ENCODE results near the gene PLA2G10.
"Not testable (repeated sequence)": the region's sequence is repeated elsewhere in the genome, so short reads cannot be mapped to it uniquely, and the experiment has no call there.

Gene PLA2G10

DNA sequence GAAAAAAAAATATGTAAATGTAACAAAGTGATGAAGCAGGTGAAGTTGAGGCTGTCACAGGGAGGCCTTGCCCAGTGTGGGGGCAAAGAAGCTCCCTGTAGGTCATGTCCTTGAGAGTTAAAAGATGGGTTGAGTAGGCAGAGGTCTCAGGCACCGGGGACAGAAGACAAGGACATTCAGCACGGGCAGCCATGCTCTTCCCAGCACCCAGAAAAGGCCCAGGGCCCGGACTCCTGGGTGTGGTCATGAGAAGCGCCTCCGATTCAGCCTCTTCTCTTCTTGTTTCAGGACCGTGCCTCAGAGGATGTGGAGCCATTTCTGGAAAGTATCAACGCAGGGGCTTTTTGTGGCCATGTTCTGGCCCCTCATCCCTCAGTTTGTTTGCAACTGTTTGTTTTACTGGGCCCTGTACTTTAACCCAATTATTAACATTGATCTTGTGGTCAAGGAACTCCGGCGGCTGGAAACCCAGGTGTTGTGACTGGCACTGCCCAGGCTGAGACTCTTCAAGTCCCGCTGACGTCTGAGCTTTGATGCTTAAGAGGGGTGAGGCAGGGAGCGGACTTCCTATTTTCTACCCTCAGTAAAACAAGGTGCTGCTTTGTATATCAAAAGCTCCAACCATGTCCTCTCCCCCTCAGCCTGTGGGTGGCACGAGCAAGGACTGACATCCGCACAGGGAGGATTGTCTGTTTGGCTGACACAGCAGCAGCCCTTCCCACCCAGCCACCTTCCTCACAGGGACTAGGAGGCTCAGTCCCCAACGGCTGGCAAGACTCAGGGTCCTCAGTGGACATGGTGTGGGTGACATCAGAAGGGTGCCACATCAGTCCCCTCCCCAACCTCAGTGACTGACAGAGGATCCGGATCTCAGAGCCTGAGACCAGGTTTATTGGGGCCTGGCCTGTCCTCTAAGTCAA, 26.5 kb downstream of the PLA2G10 start:
- no peak for DNase-seq

DNA sequence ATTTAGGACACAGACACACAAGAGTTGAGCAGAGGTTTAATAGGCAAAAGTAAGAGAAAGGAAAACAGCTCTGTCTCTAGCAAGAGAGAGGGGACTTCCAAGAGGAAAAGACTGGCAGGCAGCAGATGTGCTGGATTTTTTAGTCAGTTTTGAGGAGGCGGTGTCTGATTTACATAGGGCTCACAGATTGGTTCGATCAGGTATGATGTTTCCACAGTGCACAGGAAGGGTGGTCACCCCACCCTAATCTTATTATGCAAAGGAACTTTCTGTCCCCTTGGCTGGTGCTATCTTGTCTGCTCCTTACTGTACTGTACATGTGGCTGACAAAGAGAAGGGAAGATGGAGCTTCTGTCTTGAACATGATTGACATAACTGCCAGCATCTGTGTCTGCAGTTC, 36.0 kb downstream of the PLA2G10 start:
- DNase-seq, result no peak

DNA sequence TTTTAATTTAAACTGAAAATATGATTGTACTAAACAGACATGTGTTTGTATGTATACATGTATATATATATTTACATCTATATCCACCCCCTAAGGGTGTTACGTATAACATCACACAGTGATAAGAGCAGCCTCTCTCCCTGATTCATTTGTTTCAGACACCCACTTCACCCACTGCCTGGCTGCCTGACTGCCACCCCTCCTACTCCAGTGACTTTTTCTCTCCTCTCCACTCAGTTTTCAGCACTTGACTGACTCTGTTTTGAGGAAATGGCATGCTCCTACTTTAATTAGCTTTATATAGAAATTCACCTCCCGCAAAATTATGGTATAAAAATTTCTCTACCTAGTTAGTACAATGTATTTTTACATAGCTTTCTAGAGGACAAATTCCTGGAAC, 41.4 kb downstream of the PLA2G10 start:
- no peak for DNase-seq

DNA sequence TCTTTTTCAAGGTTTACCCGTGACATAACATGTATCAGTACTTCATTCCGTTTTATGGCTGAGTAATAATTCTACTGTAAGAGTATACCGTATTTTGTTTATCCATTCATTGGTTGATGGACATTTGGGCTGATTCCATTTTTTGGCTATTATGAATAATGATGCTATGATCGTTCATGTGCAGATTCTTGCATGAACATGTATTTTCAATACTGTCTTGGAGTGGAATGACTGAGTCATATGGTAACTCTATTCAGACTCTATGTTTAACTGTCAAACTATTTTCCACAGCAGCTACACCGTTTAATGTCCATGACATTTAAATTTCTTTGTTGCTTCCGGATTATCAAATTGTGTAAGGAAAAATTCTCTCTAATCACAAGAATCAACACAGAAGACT, 43.5 kb downstream of the PLA2G10 start:
- no peak for DNase-seq

DNA sequence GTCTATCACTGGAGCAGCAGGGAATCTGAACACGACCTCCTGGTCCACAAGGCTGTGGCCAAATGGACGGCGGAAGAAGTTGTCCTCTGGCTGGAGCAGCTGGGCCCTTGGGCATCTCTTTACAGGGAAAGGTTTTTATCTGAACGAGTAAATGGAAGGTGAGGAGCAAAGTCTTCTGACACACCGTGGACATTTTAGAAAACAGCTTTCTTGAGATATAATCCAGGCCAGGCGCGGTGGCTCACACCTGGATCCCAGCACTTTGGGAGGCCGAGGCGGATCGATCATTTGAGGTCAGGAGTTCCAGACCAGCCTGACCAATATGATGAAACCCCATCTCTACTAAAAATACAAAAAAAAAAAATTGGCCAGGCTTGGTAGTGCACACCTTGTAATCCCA, 44.3 kb downstream of the PLA2G10 start:
- DNase-seq, result no peak

DNA sequence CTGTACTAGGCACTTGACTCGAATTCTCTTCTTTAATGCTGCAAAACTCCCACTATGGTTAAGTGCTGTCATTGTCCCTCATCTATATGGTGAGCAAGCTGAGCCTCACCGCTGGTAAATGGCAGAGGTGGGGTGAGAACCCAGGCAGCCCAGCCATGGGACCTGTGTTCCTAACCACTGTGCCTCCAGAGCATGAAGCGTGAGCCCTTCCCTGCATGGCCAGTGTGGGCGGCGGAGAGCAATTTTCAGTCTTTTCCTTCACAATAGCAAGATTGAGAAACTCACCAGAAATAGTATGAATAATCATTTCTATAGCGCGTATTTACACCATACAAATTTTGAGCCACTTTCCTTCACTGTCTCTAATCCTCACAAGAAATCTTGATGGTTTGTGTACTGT, 52.2 kb downstream of the PLA2G10 start:
- no peak for DNase-seq

DNA sequence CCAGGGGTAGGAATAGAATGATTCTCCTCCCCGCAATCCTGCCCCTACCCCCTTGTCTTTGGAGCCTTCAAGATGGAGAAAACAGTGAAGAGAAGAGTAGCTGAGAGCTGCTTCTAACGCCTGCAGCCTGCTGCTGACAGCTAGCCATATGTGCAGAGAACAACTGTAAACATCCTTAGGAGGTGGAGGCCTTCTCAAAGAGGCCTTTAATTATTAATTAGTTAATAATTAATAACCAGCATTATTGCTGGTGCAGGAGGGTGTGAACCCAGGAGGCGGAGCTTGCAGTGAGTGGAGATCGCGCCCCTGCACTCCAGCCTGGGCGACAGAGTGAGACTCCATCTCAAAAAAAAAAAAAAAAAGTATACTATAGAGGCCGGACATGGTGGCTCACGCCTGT, 52.9 kb downstream of the PLA2G10 start:
- no peak for DNase-seq

DNA sequence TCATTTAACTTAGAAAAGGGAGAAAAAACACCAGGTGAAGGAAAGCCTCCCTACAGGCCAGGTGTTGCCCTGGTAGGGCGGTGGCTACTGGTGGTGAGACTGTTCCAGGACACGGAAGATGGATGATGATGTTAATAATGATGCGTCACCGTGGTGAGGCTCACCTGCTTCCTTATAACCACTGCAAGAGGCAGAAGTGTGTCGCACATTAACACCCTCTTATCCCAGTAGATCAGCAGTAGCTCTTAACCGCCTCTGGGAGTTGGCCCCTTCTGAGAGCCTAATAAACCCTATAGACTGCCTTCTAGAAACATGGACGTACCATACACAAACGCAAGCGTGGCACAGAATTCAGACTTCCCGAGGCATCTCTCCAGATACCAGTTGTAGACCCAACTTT, 53.6 kb downstream of the PLA2G10 start:
- DNase-seq, result no peak

DNA sequence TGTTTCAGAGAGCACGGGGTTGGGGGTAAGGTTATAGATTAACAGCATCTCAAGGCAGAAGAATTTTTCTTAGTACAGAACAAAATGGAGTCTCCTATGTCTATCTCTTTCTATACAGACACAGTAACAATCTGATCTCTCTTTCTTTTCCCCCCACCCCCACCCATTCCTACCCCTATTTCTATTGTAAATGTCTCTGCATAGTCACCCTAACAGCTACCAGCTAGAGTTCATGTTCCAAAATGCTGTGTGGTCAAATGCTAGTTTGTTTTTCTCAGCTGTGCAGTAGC, 57.2 kb downstream of the PLA2G10 start:
- DNase-seq, result not testable (repeated sequence)

DNA sequence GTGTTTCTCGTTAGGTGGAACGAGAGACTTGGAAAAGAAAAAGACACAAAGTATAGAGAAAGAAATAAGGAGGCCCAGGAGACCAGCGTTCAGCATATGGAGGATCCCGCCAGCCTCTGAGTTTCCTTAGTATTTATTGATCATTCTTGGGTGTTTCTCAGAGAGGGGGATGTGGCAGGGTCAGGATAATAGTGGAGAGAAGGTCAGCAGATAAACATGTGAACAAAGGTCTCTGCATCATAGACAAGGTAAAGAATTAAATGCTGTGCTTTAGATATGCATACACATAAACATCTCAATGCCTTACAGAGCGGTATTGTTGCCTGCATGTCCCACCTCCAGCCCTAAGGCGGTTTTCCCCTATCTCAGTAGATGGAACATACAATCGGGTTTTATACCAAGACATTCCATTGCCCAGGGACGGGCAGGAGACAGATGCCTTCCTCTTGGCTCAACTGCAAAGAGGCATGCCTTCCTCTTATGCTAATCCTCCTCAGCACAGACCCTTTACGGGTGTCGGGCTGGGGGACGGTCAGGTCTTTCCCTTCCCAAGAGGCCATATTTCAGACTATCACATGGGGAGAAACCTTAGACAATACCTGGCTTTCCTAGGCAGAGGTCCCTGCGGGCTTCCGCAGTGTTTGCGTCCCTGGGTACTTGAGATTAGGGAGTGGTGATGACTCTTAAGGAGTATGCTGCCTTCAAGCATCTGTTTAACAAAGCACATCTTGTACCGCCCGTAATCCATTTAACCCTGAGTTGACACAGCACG, 57.7 kb downstream of the PLA2G10 start:
- DNase-seq, result not testable (repeated sequence)

DNA sequence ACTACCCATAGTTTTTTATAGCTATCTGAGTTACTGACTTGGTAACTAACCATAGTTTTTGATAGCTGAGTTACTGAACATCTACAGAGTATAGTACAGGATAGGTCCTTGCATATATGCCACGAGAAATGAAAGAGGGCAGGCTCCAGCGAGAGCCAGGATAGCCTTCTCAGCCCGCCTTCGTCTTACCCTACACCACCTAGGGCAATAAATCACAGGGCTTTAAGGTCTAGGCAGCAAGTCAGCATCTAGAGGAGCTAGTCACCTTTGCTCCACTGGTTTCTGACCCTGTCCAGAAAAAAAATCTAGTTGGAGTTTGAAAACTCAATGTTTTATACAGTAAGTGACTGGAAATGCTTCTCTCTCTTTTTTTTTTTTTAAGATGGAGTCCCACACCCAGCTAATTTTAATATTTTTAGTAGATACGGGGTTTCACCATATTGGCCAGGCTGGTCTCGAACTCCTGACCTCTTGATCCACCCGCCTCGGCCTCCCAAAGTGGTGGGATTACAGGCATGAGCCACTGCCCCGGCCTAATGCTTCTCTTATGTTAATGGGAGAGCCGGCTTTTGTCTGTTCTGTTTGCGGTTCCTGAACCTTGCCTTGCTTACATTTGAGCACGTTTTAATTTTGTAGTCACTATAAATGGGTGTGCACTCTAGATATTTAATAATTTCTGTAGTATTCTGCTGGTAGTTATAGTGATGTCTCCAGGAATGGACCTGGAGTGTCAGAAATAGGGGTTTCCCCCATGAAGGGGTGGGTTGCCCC, 58.5 kb downstream of the PLA2G10 start:
- no peak for DNase-seq

DNA sequence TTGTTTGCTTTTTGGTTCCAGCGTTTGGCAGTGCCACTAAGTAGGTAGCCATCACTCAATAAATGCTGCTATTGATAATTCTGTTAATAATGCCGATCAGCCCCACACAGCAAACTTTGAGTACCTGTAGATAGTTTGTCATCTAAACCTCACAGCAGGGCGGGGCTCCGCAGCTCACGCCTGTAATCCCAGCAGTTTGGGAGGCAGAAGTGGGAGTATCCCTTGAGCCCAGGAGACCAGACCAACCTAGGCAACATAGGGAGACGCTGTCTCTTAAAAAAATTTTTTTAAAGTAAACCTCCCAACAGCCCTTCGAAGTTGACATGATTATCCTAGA, 59.8 kb downstream of the PLA2G10 start:
- no peak for DNase-seq

DNA sequence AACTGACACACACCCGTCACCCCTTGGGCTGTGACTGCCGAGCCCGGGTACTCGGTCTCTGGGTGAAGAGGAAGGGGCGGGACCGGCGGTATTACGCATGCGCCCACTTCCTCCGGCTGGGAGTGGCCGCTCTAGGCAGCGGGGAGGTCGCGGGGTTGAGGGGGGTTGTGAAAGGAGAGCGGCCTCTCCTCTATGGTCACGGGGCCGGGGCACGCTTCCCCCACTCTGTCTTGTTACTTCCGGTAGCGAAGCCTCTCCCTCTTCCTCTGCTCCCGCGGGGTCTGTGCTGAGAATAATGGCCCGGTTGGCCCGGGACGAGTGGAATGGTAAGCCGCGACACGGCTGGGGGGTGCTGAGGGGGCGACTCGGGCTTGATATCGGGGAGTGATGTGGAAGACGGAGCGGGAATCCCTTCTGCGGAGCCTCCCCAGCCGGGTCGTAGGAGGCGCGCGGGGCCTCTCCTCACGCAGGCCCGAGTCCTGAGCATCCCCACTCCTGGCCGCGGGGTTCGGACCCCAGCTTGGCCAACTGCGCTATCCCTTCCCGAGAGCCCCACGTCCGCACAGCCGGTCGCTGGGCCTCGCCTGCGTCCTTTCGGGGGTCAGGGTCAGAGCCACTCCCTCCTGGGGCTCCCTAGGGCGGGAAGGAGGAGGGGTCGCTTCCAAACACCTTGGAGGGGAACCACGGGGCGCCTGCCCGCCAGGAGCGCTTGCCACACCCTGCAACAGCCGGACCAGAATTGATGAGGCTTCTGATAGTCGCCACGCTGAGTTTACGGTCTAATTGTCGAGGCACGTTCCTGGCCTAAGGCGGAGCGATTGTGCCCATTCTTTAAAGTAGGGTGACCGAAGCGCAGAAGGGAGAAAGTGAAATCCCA, 61.2 kb downstream of the PLA2G10 start, which contains the start of gene BFAR:
TSS of gene BFAR (plus strand) at position 259 of the 877 bp plus-strand sequence. CDS start 11,396 bp downstream, outside the sequence.
- peak; percentile 86 to 99 (median 97) for DNase-seq

DNA sequence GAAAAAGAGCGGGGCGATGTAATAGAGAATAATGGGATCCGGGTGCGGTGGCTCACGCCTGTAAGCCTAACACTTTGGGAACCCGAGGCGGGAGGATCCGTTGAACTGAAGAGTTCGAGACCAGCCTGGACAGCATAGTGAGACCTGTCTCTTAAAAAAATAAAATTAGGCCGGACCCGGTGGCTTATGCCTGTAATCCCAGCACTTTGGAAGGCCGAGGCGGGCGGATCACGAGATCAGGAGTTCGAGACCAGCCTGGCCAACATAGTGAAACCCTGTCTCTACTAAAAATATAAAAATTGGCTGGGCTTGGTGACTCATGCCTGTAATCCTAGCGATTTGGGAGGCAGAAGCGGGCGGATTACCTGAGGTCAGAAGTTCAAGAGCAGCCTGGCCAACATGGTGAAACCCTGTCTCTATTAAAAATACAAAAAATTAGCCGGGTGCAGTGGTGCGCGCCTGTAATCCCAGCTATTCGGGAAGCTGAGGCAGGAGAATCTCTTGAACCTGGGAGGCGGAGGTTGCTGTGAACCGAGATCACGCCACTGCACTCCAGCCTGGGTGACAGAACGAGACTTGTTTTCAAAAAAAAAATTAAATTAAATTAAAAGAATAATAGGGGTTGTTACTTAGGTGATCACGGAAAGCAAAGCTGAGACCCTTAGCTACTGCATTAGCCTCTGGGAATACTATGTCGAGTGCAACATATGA, 63.3 kb downstream of the PLA2G10 start:
- peak in 1 of 14 donors; percentile 41 for DNase-seq

DNA sequence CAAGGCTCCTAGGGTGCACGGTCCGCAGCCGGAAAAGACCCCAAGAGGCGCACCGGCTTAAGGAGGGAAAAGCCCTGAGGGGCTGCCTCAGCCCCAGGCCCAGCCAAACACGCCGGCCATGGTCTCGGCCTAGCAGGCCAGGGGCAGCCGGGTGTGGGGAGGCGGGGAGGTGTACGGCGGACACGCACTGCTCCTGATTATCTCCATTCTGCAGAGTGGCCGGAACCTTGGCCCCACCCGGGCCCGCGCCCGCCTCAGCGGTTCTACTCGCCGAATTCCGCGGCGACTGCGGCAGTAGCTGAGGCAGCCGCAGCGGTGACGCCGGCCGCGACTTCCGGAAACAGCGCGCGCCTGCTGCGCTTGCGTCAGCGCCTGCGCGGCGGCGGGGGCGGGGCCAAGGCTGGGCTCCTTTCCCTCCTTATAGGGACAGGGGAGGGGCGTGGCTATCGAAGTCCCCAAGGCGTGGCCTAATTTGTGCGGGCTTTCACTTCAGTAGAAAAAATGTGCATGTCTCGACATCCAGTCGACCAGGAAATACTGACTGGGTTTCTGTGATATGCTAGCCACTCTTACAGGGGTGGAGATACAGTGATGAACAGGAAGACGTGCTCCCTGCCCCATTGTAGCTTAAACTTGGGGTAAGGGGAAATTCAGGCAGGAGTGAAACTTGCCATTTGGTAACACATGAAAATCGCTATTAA, 64.0 kb downstream of the PLA2G10 start, which contains the start of gene PARN:
TSS of gene PARN (minus strand) at position 342 of the 701 bp plus-strand sequence. CDS start at position 207, 135 bp downstream.
- DNase-seq, result peak; percentile 64 to 93 (median 88)

DNA sequence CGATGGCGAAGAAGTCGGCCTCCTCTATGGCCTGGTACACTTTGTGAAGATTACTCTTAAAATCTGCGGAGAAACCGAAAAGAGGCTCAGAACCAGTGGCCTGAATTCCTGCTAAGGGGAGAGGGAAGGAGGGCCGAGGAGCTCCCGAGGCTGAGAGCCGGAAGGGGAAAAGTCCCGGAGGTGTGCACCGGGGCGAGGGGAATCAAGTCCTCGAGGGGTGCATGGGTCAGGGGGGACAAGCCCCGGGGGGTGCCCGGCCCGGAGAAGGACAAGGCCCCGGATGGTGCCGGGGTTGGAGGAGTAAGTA, 64.5 kb downstream of the PLA2G10 start:
- peak in 2 of 14 donors; percentile 28 to 38 for DNase-seq

DNA sequence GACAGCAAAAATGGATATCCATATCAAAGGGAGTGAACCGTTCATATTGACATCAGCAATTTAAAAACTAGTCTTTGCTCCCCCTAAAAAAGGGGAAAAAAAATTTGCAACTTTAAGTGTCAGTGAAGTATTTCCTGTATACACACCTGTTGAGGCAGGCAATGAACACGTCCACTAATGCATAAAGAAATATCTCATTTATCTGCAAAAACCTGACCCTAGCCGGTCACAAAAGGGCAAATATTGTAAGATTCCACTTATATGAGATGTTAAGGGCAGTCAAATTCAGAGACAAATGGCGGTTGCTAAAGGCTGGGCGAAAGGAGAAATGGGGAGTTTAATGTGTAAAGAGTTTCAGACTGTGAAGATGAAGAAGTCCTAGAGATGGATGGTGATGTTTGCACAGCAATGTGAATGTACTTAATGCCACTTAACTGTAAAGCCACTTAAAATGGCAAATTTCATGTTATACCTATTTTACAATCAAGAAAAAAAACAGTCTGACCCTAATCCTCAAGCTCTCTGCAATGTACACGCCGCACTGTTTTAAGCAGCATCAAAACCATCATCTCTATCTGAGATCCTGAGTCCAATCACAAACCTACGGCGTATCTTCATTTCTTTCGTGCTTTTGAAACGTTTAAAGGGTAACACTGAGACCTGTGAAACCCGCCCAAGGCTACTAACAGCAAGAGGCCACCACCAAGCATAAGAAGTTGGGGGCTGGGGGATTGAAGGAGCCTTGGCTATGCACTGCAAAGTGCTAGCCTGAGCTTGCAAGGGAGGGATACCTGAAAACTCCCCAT, 65.1 kb downstream of the PLA2G10 start:
- DNase-seq, result no peak

DNA sequence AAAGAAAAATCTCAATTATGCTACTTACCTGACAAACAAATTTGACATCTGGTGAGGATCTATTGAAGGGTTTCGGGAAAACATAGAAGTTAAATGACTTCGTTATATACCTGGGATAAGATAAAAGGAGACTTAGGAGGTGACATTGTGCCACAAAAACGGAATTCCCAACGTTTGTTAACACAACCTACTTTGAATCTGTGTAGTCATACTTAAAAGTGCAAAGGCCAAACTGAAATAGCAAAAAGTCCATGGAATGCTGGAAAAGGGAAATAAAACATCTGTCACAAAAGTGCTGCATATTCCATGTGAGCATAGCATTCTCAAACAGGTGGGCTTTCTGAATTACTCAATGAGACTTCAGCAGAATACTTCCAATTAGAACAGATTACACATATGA, 67.0 kb downstream of the PLA2G10 start:
- DNase-seq, result no peak
